ENCODE measurements around the gene TSFM. TPM values are rescaled to one million over a fixed set of nuclear protein-coding genes. Genes with fewer than 3 reads are reported as not detected.

TSFM gene
- total and polyA plus RNA-seq, 2 of the 13 experiments (the other 11 are each of a cell fraction or from before 2014, with no cell fraction given): 29.8 to 68.3 TPM

DNA sequence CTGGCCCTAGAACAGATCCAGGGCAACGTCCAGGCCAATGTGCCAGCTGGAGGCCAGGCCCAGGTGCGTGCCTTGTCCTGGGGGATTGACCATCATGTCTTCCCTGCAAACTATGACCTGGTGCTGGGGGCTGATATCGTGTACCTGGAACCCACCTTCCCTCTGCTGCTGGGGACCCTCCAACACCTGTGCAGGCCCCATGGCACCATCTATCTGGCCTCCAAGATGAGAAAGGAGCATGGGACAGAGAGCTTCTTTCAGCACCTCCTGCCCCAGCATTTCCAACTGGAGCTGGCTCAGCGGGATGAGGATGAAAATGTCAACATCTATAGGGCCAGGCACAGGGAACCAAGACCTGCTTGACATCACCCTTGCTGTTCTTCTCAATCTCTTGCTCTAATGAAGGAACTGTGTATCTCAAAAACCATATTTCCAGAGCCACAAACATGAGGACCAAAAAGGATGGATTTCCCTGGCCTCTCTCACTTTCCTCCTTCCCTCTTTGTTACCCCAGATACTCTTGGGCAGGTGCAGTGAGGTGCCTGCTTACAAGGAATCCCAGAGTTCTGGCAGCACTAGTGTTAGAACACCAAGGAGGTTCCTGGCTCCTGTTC is 2.2 kb upstream of the TSFM start:
- WGBS (ENCODE audit: low lambda C conversion rate): 96% methylated on average over 4 of the region's 4 CpGs
- FAIRE-seq: no peak
- in situ Hi-C loops (cut with HindIII; ENCODE audit: extremely low pct_ligation_motif_present, low pct_unique_long_range_greater_than_20kb): no loop called here
- no peak for DNase-seq (ENCODE audit: low spot score)
- H3K4me3 ChIP-seq (replicated peaks in 1 of 3; ENCODE audit: insufficient read depth in 1 of 3, low read depth in 2 of 3, low read length in 3 of 3): no peak overlapping the region
- peaks cover 17% of the 10 kb centered on the region for H3K4me1 ChIP-seq (ENCODE audit: insufficient read depth, low read length)
- H3K9me3 ChIP-seq (ENCODE audit: low read length): no peaks in the 10 kb centered on the region
- H3K27ac ChIP-seq (ENCODE audit: extremely low read length, insufficient read depth, low read length): no peak overlapping the region
- no peaks in the 10 kb centered on the region for H4K20me1 ChIP-seq (ENCODE audit: insufficient read depth, low read length)
- peaks cover 2 to 10% of the 10 kb centered on the region in 2 experiments; a peak in 4 of 5 replicates for H3K36me3 ChIP-seq (replicated peaks in 1 of 2; ENCODE audit: control insufficient read depth in 1 of 2, insufficient read depth in 2 of 2, low read length in 2 of 2)
- ChIA-PET POLR2A (no interaction called here), CTCF (ENCODE audit: low intra/inter-chr PET ratio, low total read pairs) (no interaction called here)
- intact Hi-C loops (cut with micrococcal nuclease; ENCODE audit: unreplicated experiment): no loop called here
- no TSS peak for BruUV-seq (replicated peaks)
- H3K27me3 ChIP-seq (ENCODE audit: control insufficient read depth in 1 of 2, insufficient read depth in 2 of 2, low read length in 2 of 2): no peaks in the 10 kb centered on the region; a peak in 1 of 5 replicates
- ATAC-seq: no peak
- no peak overlapping the region for H2AFZ ChIP-seq (ENCODE audit: low read length)
- no peak overlapping the region for H3K4me2 ChIP-seq (ENCODE audit: low read depth, low read length)
- H3K79me2 ChIP-seq (ENCODE audit: insufficient read depth, low read length): peaks cover 16% of the 10 kb centered on the region
- no peak overlapping the region for H3K9ac ChIP-seq (ENCODE audit: insufficient read depth, low read depth, low read length)
- TF ChIP-seq, protein P1, sequence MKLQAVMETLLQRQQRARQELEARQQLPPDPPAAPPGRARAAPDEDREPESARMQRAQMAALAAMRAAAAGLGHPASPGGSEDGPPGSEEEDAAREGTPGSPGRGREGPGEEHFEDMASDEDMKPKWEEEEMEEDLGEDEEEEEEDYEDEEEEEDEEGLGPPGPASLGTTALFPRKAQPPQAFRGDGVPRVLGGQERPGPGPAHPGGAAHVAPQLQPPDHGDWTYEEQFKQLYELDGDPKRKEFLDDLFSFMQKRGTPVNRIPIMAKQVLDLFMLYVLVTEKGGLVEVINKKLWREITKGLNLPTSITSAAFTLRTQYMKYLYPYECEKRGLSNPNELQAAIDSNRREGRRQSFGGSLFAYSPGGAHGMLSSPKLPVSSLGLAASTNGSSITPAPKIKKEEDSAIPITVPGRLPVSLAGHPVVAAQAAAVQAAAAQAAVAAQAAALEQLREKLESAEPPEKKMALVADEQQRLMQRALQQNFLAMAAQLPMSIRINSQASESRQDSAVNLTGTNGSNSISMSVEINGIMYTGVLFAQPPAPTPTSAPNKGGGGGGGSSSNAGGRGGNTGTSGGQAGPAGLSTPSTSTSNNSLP (IDR thresholded peaks at IDR 0.05; ENCODE audit: low read depth, low read length): no peak
- TF ChIP-seq IKZF5 (CRISPR knock-in tag; IDR thresholded peaks at IDR 0.05) (no peak), SOX6 (IDR thresholded peaks at IDR 0.05) (no peak), SOX6 (CRISPR knock-in tag; IDR thresholded peaks at IDR 0.05) (no peak), PAF1 (CRISPR knock-in tag; IDR thresholded peaks at IDR 0.05) (no peak), MBNL3 (CRISPR knock-in tag; conservative IDR thresholded peaks at IDR 0.05) (no peak), USF2 (IDR thresholded peaks at IDR 0.05; ENCODE audit: low read depth, low read length) (no peak), USF2 (CRISPR knock-in tag; IDR thresholded peaks at IDR 0.05; ENCODE audit: borderline replicate concordance) (no peak), NR2F2 (IDR thresholded peaks at IDR 0.05; ENCODE audit: borderline replicate concordance, low read depth) (no peak), PRDM15 (CRISPR knock-in tag; IDR thresholded peaks at IDR 0.05) (no peak)
